Hepatic stellate cell (primary cell): ENCODE data around the gene KMT5C.

Source experiments
- DNase-seq: peaks from one replicate; pipeline ENCODE4 v3.0.0; 2011; ENCODE audit warnings: low spot score

KMT5C gene

DNA sequence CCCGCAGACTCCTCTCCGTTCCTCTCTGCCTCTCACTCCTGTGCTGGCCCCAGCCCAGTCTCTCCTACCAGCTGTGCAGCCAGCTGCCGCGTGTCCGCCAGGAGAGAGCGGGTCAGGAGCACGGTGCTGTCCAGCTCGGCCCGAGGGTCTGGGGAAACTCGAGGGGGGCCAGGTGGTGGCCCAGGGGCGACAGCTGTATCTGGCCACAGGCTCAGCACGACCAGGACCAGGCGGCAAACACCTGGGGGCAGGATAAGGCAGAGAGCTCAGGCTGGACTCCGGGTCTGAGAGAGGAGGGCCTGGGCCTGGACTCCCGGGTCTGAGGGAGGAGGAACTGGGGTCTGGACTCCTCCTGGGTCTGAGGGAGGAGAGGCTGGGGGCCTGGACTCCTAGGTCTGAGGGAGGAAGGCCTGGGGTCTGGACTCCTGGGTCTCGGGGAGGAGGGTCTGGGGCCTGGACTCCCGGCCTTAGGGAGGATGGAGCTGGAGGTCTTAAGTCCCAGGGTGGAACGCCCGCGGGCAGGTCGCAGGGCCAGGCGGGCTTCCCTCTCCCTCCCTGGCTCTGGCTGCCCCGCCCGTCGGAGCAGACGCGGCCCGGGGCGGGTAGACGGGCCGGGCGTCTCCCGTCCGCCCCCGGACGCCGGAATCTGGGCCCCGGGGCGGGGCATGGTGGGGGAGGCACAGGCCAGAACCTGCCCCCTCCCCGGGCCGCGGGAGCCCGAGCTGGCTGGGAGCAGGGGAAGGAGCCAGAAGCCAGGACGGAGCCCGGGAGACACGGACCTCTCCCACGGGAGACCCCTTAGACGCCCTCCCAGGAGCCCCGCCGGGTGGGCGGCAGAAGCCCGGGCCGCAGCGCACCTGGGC is 29.3 kb downstream of the KMT5C start:
- DNase-seq = peak; percentile 88

DNA sequence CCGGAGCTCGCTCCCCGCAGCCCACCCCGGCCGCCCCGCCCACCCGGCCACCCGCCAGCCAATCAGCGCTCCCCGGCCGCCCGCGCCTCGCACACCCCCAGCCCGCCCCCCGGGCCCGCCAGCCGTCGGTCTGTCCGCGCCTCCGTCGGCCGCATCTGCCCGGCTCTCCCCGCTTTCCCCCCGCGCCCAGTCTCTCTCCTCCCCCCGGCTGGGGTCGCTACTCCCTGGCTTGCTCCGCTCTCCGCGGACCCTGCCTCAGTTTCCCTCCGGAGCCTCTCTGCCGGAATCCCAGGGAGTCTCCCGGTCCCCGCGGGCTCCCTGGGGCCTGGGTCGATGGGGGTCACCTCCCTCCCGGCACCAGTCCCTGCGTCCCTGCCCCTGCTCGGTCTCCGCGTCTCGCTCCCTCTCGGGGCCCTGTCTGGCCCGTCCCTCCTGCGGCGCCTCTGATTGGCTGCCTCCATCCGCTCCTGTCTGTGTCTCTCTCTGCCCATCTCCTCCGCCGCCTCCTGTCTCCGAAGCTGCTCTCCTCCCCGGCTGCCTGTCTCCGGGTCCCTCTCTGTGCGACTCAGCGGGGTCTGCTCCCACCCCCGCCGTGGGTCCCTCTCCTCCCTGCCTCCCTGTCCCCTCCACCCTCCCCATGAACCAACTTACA is 30.1 kb downstream of the KMT5C start:
- peak; percentile 99 for DNase-seq

DNA sequence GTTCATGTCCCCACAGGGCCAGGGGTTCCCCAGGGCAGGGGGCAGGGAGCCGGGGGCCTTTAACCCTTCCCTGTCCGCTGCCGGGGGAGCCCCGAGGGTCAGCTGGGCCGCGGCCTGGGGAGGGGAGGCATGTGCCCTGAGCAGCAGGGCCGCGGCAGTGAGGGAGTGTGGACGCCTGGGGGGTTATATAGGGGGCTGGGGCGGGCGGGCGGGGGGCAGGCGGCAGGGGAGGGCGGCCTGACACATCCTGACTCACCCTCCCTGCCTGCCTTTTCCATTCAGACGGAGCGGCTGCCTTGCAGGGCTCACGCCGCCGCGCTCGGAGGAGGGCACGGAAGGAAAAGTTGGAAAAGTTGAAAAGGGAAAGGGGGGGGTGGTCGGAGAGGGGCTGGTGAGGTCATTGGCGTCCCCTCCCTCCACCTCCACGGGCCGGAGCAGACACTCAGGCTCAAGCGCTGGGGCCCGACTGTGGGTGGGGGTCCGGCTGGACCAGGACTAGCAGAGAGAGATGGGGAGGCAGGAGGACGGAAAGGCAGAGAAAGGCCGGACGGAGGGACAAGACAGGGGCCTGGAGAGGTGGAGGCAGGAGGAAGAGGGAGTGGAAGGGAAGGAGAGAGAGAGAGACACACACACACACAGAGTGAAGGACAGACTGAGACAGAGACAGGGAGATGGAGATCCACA is 30.8 kb downstream of the KMT5C start, which contains the start of gene IL11:
TSS of gene IL11 (minus strand) at position 159 of the 684 bp plus-strand sequence. CDS start at position 6, 153 bp downstream.
- DNase-seq = peak; percentile 86

DNA sequence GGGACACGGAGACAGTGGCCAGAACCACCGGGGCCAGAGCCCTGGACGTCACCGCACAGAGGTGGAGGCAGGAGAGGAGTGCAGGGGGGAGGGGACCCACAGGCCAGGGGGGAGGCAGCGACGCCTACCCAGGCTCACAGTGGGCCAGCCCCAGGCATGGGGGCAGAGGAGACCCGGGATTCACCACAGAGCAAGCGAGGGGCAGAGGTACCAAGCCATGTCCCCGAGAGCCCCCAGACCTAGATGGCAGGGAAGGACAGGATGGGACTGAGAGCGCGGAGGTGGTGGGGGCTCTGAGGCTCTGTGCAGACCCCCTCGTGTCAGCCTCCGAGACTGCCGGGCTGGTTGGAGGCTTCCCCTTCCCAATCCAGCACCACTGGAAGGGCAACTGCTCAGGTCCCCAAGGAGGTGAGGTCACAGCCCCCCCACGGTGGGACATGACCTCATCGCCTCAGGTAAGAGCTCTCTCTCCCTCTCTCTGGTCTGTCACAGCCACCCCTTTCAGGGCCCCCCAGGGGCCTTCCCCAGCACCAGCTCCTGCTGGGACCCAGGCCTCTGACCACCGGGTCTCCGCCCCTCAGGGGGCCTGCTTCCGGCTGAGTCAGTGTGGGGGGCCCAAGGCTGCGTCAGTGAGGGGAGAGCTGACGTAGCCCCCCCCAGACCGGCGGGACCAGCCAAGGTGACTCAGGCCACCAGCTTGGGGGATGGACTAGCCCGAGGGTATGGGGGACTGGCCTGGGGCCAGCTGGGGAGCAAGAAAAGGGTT is 32.8 kb downstream of the KMT5C start:
- DNase-seq = no peak

DNA sequence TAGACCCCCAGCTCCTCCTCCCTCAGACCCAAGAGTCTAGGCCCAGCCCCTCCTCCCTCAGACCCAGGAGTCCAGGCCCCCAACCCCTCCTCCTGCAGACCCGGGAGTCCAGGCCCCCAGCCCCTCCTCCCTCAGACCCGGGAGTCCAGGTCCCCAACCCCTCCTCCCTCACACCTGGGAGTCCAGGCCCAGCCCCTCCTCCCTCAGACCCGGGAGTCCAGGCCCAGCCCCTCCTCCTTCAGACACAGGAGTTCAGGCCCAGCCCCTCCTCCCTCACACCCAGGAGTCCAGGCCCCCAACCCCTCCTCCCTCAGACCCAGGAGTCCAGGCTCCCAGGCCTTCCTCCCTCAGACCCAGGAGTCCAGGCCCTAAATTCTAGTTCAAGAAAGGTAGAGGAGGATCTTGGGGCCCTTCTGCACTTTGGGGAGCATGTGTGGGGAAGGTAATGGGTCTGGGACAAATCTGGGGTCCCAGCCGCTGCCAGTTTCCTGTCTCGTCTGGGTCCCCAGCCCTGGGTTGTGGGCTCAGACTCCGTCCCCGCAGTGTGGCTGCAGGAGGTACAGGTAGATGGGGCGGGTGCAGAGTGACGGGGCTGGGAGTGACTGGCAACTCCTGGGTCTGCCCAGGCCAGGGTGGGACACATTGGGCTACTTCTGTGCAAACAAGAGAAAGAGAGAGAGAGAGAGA is 33.8 kb downstream of the KMT5C start:
- no peak for DNase-seq

DNA sequence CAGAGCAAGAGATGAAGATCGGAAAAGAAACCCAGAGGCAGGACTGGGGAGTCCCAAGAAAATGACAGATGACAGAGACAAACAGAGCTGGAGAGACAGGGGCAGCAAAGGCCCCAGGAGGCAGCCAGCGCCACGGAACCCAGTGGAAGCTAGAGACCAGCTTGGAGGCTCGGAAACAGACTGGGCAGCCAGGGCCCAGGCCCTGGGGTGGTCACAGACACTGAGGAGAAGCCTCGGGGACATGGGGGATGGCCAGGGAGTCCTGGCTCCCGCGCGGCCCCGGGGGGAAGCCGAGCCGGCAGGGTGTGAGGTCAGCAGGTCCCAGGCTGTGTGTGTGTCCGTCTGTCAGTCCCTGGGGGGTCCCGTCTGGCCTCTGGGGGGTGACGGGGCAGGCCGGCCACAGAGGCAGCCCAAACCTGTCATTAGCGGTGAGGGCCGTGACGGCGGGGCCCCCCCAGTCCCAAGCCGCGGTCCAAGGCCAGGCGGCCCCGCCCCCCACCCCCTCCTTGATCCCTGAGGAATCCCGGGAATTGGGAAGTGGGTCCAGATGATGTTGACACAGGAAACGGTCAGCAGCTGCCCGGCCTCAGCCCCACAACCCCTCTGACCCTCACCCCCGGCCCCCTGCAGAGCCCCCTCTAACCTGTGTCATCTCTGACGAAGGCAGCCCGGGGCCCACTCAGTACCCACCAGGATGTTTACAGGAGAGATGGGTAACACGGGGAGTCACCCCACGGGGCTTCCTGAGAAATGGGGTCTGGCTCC is 34.5 kb downstream of the KMT5C start:
- peak; percentile 75 for DNase-seq

DNA sequence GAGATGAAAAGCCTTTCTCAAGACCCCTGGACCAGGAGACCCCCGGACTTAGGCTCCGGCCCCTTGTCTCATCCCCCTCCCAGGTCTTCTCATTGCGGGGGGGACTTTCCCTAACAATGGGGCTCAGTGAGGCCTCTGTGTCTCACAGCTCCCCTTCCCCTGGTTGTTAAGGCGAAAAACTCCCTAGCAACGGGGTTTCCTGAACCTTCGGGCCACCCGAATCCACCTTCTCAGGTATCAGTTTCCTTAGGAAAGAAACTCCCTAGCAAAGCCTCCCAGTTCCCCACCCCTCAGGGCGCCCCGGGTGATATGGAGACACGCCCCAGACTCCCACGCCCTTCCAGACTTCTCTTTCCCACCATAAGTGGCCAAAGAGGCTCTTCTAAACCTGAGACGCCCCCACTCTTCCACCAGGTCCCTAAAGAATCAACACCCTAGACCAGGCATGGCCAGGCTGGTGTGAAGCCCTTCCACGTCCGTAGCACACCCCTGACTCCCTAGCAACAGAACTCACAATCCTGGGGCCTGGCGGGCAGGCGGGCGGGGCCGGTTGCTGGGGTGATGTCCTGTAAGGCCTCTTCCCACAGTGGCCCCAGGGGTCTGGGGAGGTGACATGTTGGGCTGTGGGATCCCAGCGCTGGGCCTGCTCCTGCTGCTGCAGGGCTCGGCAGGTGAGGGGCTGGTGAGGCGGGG is 36.7 kb downstream of the KMT5C start, which contains the start of gene TMEM190:
TSS of gene TMEM190 (plus strand) at position 586 of the 693 bp plus-strand sequence. CDS start at position 614, 28 bp downstream.
- DNase-seq = no peak

DNA sequence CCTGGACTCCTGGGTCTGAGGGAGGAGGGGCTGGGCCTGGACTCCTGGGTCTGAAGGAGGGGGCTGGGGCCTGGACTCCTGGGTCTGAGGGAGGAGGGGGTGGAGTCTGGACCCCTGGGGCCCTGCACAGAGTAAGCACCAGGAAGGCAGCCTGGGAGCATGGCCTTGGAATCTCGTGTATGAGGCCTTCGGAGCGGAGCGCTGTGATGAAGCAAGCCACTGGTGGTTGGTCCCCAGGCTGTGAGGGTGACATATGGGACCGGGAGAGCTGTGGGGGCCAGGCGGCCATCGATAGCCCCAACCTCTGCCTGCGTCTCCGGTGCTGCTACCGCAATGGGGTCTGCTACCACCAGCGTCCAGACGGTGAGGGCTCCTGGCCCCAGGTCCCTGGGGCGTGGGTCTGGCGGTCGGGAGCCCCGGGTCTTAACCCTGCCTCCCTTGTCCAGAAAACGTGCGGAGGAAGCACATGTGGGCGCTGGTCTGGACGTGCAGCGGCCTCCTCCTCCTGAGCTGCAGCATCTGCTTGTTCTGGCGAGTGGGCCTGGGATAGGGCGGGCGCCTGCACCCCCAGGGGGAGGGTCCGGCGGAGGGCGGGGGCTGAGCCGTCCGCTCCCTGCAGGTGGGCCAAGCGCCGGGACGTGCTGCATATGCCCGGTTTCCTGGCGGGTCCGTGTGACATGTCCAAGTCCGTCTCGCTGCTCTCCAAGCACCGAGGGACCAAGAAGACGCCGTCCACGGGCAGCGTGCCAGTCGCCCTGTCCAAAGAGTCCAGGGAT is 37.9 kb downstream of the KMT5C start:
- DNase-seq = no peak

DNA sequence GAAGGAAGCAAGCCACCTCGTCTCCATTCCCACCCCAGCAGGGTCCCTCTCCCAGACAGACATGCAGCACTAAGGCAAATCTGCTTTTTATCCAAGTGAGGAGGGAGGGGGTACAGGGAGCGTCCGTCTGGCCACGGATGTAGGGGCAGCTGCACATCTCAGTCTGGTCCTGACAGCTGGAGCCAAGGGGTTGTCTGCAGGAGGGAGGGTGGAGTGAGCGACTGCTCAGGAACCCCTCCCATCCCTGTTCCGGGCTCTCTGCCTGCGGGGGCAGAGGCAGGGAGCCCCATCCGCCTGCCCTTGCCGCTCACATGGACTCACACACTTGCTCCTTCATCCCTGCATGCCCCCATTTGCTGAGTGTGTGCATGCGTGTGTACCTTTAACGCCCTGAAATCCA is 39.5 kb downstream of the KMT5C start:
- no peak for DNase-seq

DNA sequence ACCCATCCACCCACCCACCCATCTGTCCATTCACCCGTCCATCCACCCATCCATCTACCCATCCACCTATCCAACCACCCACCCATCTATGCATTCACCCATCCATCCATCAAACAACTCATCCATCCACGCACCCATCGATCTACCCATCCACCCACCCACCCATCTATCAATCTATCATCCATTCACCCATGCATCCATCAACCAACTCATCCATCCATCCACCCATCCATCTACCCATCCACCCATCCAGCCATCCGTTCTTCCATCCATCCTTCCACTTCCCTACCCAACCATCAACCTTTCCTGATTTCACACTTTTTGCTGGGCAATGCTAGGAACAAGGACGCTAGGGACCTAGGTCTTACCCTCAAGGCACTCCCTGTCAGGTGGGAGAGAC is 42.3 kb downstream of the KMT5C start:
- DNase-seq = no peak

DNA sequence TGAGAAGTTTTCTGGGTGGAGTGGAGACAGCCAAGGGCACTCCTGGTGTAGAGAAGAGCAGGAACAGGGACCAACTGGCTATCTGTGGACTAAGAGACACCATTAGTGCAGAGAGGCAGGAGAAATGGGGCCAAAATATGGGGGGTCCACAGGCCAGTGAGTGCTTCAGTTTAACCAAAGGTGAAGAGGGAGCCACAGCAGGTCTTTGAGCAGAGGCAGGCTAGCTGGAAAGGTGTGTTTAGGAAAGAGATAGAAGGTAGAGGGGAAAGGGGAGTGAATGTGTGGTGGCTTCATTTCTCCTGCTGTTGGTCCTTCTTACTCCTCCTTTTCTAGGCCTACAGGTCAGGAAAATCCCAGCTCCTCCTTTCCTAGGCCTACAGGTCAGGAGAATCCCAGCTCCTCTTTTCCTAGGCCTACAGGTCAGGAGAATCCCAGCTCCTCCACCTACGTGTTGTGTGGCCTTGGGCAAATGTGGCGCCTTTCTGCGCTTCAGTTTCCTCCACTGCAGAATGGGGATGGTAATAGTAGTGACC is 42.9 kb downstream of the KMT5C start:
- DNase-seq = no peak

DNA sequence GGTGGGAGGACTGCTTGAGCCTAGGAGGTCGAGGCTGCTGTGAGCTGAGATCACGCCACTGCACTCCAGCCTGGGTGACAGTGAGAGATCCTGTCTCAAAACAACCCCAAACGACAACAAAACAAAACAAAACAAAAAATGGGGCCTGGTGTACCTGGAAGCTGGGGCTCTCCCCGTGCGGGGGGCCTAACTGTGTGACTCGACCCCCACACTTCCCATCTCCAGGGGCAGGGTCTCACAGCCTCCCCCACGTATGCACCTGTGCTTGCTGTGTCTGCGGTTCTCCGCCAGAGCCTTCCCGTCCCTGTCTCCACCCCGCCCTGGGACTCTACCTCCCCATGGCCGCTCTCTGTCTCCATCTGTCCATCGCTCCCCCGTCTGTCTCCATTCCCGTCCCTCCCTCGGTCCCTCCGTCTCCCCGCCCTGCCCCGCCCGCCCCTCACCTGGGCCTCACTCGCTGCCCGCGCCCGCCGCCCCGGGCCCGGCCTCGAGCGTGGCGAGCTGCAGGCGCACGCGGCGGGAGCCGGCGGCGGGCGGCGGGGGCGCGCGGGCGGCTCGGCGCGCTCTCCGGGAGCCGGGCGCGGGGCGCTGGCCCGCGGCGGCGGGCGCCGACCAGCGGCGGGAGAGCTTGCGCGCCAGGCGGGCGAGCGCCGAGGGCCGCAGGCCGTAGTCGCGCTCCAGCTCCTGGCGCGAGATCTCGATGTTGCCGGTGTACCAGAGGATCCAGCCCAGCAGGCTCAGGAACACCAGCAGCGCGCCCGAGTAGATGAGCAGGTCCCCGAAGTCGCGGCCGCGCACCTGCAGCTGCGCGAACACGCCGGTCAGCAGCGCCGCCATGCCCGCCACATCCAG is 43.8 kb downstream of the KMT5C start:
- peak; percentile 78 for DNase-seq

DNA sequence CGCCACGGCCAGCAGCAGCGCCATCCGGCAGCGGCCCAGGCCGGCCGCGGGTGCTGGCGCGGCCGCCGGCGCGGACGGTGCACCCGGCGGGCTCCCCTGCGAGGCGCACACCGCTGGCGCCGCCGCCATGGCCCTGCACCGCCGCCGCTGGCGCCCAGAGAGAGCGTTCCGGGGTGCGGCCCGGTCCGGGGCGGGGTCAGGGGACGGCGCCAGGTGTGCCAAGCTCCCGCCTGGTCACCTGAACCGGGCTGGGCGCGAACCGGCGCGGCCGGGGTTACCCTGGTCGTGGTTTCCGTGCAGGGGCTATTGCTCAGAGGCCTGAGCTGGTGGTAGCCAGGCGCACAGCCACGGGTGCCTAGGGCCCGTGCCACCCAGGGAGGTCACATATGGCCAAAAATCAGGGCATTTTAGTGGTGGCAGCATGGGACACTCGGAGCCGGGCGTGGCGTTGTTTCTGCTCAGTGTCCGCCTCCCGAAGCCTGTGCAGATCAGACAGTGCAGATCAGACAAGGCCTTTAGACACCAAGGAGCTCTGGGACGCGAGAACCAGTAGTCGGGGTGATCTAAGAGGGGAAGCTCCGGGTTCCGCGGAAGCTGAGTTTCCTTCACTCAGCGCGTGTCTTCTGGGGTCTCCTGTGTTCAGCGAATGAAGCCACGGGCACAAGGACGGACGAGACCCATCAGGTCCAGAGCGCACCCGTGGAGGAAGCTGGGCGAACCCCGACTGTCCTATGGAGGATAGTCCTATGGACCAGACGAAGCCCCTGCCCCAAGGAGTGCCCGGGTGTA is 44.6 kb downstream of the KMT5C start, which contains the start of gene TMEM238:
TSS of gene TMEM238 (minus strand) at position 162 of the 789 bp plus-strand sequence. CDS start at position 129, 33 bp downstream.
- no peak for DNase-seq

DNA sequence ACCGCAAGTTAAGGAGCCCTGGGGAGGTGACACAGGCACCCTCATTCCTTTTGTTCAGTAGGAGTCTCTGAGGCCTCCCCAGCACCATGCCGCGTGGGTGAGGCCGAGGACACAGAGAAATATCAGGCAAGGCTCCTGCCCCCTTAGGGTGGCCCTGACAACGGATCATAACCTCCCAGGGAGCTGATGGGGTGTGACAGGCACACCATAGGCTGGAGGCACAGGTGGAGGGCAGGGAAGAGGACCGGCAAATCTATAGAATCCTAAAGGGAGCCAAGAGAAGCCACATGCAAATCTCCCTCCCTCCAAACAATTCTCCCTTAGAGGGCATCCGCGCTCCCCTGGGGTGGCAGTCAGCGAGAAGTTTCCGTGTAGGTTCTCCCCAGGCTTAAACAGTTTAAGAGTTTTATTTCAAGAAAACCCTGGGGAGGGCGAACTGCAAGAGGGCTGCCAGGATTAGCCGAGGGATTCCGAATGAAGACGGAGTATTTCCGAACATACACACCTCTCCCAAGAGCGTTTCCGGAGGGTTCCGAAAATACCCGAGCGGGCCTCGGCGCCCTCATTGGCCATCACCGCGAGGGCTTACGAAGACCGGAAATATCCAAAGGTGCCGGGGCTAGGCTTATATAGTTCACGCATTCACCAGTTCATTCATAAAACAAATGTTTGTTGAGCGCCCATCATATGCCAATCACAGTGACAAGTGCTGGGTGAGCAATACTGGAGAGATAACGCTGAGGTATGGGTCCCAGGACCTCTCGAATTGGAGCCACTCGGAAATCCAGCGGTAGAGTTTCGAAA is 45.4 kb downstream of the KMT5C start:
- peak; percentile 91 for DNase-seq

DNA sequence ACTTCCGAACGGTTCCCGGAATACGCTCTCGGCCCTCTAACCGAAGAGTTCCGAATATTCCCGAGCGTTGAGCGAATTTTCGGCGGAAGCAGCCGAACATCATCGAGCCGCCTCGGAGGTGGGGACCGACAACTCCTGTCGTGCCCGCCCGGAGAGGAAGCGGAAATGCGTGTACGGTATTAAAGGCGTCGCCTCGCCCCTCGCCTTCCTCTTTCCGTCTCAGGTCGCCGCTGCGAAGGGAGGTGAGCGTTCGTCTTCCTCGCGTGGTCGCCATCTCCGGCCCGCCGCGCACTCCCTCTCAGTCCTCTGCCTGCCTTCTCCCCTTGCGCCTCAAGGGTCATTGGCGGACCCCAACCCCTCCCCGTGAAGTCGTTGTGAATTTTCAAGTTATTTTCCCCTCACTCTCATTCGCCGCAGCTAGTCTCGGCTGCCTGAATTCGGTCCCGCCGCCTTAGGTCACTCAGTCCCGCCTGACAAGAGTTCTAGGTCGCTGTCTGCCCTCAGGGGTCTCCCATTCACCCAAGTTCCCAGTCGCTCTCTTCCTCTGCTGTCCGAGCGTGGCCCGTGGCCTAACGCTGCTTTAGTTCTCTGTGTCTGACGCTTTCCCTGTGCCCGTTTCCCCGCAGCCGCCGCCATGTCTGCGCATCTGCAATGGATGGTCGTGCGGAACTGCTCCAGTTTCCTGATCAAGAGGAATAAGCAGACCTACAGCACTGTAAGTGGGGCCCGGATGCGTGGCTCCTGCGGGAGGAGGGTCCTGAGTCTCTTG is 46.2 kb downstream of the KMT5C start, which contains the start of gene RPL28:
TSS of gene RPL28 (plus strand) at position 209 of the 769 bp plus-strand sequence. CDS start at position 635, 426 bp downstream.
- DNase-seq = peak; percentile 93
